Hematopoietic multipotent progenitor cell (in vitro differentiated cells): ENCODE data around the gene MAP2K2. TPM values are rescaled to one million over a fixed set of nuclear protein-coding genes. Genes with fewer than 3 reads are reported as not detected.

Experiments used
- DNase-seq, 3 donors: peaks; one replicate each; pipeline ENCODE4 v3.0.0-alpha.2; 2011 to 2015; ENCODE audit warnings: low read depth in 2 of 3, low spot score in 2 of 3
- total RNA-seq: library from RNA; depleted of rRNA; stranded (reverse); fragments of >200 nt; gene quantifications from one replicate; pipeline ENCODE4 v1.2.3, GENCODE V29; 2012

MAP2K2 gene
- total RNA-seq, 1 donor = 136 TPM

GRCh38 chr19:4100647-4101495 lies 23.1 kb downstream of the MAP2K2 start:
- no peak for DNase-seq

- no peak for DNase-seq
These were observed 24.7 kb downstream of the MAP2K2 start for GRCh38 chr19:4099041-4099764.

GRCh38 chr19:4098493-4098892 lies 25.4 kb downstream of the MAP2K2 start:
- DNase-seq = no peak

DNA sequence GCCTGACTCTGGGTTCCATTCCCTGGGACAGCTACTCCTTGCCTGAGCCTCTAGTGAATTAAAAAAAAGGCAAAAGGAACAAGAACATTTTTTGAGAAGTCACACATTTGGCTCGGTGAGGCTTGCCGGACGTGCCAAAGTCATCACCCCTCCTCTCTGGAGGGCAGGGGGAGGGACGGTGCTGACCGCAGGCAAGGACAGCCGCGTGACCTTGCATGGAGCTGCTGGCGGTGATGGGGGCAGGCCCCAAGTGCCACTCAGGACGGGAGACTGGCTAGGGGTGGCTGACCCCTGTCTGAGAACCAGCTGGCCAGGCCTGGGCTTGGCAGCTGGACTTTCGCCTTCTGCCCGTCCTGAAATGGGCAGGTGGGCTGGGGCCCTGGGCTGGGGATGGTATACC lies 26.4 kb downstream of the MAP2K2 start:
- no peak for DNase-seq

DNA sequence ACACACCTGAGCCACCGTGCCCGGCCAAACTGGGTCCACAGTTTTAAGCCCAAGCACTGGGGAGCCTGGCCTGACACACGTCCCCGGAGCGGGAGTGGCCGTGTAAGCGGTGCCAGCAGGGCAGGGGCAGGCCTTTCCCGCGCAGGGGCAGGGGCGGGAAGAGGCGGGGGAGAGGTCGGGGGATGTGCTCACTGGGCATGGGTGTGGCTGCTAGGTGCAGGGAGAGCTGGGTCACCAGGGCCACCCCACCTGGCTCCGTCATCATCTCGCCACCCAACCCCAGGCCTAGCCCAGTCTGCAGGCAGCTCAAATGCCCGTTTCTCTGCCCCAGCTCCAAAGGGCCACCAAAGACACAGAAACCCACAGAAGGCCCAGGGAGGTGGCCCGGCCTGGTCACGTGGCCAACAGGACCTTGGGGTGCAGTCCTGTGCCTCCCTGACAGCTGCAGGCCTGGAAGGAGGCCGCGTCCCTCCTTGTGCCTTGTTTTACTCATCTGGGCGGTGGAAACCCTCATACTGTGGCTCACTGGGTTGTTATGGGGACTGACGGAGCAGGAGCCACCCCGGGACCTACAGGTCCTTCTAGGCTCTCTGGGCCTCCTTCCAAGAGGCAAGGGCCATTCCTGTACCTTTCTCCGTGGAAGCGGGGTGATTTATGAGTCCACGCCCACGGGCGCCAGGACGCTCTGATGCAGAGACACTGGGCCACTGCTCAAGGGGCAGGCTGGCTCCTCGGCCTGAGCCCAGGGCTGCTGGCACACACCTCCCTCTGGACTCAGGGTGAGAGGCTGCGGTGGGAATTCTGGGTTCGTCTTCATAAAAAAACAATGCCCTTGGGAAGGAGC lies 27.7 kb downstream of the MAP2K2 start:
- no peak for DNase-seq

- DNase-seq = no peak
These were observed 28.5 kb downstream of the MAP2K2 start for GRCh38 chr19:4095488-4095844.

GRCh38 chr19:4094761-4095487 lies 29.0 kb downstream of the MAP2K2 start:
- no peak for DNase-seq

- no peak for DNase-seq
These were observed 29.6 kb downstream of the MAP2K2 start for GRCh38 chr19:4094291-4094690.

- DNase-seq = no peak
These were observed 30.2 kb downstream of the MAP2K2 start for GRCh38 chr19:4093643-4094175.

- no peak for DNase-seq
These were observed 33.3 kb downstream of the MAP2K2 start for GRCh38 chr19:4090356-4091220.

DNA sequence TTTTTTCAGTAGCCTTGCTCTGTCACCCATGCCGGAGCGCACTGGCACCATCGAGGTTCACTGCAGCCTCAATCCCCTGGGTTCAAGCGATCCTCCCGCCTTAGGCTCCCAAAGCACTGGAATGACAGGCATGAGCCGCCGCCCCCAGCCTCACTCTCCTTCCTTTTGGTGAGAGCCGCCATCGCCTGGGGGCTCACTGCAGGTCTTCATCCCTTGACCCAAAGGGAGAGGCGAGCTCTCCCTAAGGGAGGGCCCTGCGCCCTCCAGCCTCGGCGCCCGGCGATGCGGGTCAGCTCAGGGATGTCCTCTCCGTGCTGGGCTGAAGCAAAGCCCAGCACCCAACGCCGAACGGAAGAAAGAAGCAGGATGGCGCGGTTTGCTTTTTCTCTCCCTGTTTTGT lies 34.0 kb downstream of the MAP2K2 start:
- DNase-seq = no peak

DNA sequence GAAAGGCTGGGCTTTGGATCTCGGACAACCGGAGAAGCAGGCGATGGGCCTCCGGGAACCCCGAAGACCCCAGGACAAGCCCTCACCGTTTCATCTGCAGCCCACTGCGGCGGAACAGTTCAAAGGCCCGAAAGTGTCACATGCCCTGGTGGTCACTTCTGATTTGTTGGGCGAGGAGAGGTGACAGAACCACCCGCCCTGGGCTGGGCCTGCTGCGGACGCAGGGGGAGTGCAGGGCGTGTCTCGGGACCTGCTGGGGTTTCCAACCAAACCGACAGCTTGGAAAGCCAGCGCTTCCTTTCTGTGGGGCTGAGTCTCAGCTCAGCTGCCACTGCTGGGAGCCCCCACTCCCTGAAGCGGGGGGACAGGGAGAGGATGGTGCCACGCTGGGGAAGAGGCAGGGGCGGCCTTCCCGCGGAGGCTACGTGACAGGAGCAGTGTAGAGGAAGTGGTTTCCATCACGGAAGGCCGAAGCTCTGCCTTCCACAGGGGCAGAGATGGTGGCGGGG lies 34.5 kb downstream of the MAP2K2 start:
- DNase-seq = peak in 2 of 3 donors; percentile 76 to 77

- peak in 2 of 3 donors; percentile 82 to 87 for DNase-seq
These were observed 34.9 kb downstream of the MAP2K2 start for GRCh38 chr19:4088975-4089374.

- DNase-seq = no peak
These were observed 35.9 kb downstream of the MAP2K2 start for GRCh38 chr19:4087787-4088679.

DNA sequence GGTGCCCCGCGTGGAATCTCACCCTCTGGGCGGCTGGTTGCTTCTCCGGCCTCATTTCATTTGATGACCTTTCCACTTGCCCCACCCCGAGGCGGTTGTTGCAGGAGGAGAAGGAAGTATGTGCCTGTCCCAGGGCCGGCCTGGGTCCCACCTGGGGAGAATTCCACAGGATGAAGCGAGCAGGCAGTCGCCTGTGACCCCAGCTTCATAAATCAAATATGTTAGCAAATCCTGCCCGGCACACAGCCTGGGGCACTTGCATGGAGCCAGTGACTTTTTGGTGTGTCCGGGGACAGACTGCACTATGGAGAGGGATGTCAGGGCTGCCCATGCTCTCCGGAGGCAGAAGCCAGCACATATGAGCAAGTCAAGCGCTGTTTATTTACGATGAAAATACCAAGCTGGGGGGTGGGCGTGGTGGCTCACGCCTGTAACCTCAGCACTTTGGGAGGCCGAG lies 37.5 kb downstream of the MAP2K2 start:
- no peak for DNase-seq

DNA sequence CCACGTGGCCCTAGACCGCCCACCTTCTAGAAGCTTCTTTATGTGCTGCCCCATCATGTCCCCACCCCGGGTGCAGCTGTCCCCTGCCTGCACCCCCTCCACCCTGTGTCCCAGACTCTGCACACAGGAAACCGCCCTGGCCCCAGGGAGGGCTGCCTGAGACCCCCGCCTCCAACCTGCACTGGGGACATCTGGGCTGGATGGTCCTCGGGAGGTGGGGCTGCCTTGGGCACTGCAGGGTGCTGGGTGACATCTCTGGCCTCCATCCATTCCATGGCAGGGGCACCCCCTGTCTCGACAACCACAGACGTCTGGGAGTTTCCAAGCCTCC lies 39.4 kb downstream of the MAP2K2 start:
- no peak for DNase-seq

DNA sequence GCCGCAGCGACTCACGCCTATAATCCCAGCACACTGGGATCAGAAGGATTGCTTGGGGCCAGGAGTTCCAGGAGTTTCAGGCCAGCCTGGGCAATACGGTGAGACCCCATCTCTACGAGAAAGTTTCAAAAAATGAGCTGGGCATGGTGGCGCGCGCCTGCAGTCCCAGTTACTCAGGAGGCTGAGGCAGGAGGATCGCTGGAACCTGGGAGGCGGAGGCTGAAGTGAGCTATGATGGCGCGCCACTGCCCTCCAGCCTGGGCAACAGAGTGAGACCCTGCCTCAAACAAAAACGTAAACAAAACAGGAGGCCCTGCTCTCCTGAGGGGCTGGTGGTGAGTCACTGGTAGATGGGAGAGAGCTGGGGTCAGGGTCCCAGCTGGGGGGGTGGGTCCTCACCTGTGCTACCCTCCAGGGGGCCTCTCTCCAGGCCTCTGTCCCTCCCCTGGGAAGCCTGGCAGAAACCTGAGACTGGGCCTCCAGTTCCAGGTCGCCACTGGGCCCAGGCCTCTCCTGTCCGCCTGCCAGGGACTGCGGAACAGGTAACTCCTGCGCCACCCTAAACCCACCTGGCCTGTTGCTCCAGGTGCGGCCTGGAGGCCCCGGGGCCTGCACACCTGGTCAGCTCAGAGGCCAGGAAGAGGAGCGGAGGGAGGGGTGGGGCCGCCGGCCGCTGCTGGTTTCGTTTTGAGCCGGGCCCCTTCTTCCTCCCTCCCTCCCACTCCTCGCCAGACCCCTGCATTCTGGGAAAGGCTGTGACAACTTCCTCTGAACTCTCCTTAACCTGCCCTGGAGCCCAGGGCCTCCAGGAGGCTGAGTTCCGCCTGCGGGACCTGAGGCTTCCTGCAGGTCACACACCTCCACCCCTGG lies 40.0 kb downstream of the MAP2K2 start:
- peak in 2 of 3 donors; percentile 74 to 79 for DNase-seq
